ENCODE data around the gene AK1. TPM values are rescaled to one million over a fixed set of nuclear protein-coding genes. Genes with fewer than 3 reads are reported as not detected.

The AK1 gene
- polyA plus RNA-seq, 1 of the 3 experiments (the other 2 are of a cell fraction), result 125 TPM

DNA sequence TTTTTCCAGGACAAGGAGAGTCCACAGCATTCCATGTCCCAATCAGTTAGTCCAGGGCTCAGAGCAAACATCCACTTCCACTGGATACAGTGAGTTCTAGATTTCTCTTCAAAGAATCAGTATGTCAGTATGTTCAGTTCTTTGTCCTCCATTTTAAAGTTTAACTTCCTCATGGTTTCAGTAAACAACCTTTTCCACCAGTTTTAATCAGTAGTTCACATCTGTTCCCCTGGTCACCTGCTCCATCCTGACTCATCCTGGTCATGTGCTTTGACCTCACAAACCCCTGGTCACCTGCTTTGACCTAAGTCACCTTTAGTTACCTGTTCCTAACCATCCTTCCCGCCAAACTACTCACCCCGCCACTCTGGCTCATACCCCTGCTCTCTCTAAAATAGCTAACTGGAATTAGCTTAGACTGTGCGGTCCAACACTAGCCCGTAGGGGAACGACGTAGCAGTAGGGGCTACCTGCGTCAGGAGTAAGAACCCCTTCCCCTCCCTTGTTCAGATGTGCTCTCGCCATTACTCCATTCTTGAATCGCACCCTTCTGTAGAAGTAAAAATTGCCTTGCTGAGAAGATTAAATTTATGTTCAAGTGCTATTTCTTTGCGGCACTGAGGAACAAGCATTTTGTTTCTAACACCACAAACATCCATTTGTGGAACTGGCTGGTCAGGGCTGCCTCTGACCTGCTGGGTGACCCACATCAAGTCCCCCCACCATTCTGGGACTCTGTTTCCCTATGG lies 28.5 kb downstream of the AK1 start:
- POLR2A ChIA-PET, result no interaction called here
- no peak for DNase-seq
- peaks cover 0 to 17% of the 10 kb centered on the region in 2 experiments for H3K36me3 ChIP-seq (replicated peaks in 1 of 2; ENCODE audit: control insufficient read depth in 1 of 2, insufficient read depth in 2 of 2, low read length in 1 of 2)
- no peak overlapping the region for H2AFZ ChIP-seq (ENCODE audit: low read depth)
- no peak overlapping the region for H3K4me2 ChIP-seq
- H3F3A ChIP-seq (replicated peaks; ENCODE audit: insufficient read depth), result no peaks in the 10 kb centered on the region
- no peak overlapping the region; a peak in 1 of 4 replicates for H3K4me3 ChIP-seq (ENCODE audit: low read depth in 2 of 2, low read length in 1 of 2)
- WGBS (ENCODE audit: low lambda C conversion rate), result 98% methylated on average over 9 of the region's 10 CpGs
- H3K9me3 ChIP-seq, result peaks cover 7% of the 10 kb centered on the region; the same call in 1 of the 2 replicates
- TF ChIP-seq NFIC (IDR thresholded peaks at IDR 0.05; ENCODE audit: borderline replicate concordance) (no peak), FOXM1 (IDR thresholded peaks at IDR 0.05; ENCODE audit: low read depth) (no peak), TAF1 (IDR thresholded peaks at IDR 0.05; ENCODE audit: borderline replicate concordance, low read depth, low read length) (no peak), SIN3A (IDR thresholded peaks at IDR 0.05; ENCODE audit: borderline replicate concordance, low read depth, low read length) (no peak), CHD2 (IDR thresholded peaks at IDR 0.05; ENCODE audit: low read length, partially characterized antibody) (no peak), PBX3 (IDR thresholded peaks at IDR 0.05) (no peak), MXI1 (IDR thresholded peaks at IDR 0.05; ENCODE audit: low read depth, low read length) (no peak), POLR2AphosphoS5 (IDR thresholded peaks at IDR 0.05; ENCODE audit: low read depth, low read length) (no peak), YY1 (IDR thresholded peaks at IDR 0.05; ENCODE audit: low read depth) (no peak), FOSL2 (IDR thresholded peaks at IDR 0.05; ENCODE audit: borderline replicate concordance, low read depth) (no peak)
- TF ChIP-seq, protein P1, sequence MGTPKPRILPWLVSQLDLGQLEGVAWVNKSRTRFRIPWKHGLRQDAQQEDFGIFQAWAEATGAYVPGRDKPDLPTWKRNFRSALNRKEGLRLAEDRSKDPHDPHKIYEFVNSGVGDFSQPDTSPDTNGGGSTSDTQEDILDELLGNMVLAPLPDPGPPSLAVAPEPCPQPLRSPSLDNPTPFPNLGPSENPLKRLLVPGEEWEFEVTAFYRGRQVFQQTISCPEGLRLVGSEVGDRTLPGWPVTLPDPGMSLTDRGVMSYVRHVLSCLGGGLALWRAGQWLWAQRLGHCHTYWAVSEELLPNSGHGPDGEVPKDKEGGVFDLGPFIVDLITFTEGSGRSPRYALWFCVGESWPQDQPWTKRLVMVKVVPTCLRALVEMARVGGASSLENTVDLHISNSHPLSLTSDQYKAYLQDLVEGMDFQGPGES (IDR thresholded peaks at IDR 0.05; ENCODE audit: low read depth, low read length), result no peak
- TF ChIP-seq, protein P2, sequence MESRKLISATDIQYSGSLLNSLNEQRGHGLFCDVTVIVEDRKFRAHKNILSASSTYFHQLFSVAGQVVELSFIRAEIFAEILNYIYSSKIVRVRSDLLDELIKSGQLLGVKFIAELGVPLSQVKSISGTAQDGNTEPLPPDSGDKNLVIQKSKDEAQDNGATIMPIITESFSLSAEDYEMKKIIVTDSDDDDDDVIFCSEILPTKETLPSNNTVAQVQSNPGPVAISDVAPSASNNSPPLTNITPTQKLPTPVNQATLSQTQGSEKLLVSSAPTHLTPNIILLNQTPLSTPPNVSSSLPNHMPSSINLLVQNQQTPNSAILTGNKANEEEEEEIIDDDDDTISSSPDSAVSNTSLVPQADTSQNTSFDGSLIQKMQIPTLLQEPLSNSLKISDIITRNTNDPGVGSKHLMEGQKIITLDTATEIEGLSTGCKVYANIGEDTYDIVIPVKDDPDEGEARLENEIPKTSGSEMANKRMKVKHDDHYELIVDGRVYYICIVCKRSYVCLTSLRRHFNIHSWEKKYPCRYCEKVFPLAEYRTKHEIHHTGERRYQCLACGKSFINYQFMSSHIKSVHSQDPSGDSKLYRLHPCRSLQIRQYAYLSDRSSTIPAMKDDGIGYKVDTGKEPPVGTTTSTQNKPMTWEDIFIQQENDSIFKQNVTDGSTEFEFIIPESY (IDR thresholded peaks at IDR 0.05; ENCODE audit: borderline replicate concordance, low read depth), result no peak
- H3K27ac ChIP-seq (ENCODE audit: low read depth in 2 of 2, low read length in 1 of 2), result no peak overlapping the region
- H3K4me1 ChIP-seq (ENCODE audit: control insufficient read depth in 1 of 2, insufficient read depth in 2 of 2, low read depth in 1 of 2, low read length in 1 of 2), result peaks cover 10 to 20% of the 10 kb centered on the region in 2 experiments; a peak in 2 of 4 replicates
- no peaks in the 10 kb centered on the region for H3K9me2 ChIP-seq
- H3K79me2 ChIP-seq (ENCODE audit: insufficient read depth), result peaks cover 81% of the 10 kb centered on the region
- no peaks in the 10 kb centered on the region for H4K20me1 ChIP-seq (ENCODE audit: insufficient read depth)
- CTCF ChIA-PET, result no interaction called here
- H3K27me3 ChIP-seq (ENCODE audit: insufficient read depth), result no peaks in the 10 kb centered on the region
- no peak overlapping the region for H3K9ac ChIP-seq
